Measurements from ENCODE around the gene XXYLT1.
"Not testable (repeated sequence)": the region's sequence is repeated elsewhere in the genome, so short reads cannot be mapped to it uniquely, and the experiment has no call there.

XXYLT1 gene

DNA sequence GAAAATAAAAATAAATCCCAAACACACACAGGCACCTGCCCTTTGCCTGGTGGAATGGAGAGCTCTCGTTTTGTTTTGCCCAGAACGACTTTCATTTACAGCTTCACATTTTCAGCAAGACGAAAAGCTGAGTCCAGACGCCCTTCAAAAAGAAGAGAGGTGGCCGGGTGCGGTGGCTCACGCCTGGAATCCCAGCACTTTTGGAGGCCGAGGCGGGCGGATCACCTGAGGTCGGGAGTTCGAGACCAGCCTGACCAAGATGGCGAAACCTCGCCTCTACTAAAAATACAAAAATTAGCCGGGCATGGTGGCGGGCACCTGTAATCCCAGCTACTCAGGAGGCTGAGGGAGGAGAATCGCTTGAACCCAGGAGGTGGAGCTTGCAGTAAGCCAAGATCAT lies 163.9 kb downstream of the XXYLT1 start:
- not testable (repeated sequence) for DNase-seq

DNA sequence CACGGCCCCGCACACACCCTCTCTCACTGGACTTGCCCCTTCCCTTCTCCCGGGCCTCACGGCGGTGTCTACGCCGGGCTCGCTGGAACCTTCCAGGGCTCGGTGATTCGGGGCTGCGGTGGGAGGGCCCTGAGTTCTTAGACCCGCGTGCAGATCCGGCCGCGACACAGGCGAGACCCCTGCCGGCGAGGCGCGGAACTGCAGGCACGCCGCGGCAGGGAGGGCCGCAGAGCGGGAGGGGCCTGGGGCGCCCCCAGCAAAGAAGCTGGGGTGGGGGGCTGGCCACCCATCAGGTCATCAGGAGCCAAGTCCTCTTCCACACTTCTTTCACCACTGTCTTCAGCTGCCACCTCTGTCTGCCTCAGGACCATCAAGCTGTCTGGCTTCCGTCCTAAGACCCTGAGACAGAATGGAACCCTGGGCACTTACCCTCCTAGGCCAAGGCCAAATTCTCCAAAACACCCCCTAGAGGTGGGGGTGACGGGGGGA lies 164.5 kb downstream of the XXYLT1 start:
- DNase-seq = peak; percentile 72

DNA sequence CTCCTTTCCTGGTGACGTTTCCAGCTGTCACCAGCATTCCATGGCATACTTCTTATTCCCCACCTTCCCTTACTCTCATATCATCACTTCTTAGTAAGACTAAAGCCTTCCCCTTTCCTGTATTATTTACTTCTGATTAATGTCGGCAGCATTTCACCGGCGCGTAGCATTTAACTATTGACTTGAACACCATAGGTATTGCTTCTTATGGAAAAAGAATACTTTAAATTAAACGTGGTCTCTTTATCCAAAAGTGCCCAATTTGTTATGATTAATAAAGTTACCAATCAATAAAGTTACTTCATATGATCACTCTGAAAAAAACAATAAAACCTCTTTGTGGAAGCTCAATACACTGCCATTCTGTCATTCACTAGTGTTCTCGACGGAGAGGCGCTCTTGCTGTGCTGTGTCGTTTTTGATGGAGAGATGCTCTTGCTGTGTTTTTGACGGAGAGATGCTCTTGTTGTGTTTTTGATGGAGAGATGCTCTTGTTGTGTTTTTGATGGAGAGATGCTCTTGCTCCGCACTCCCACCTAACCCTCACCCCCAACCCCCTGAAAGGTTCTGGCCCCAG lies 165.0 kb downstream of the XXYLT1 start:
- DNase-seq = no peak

DNA sequence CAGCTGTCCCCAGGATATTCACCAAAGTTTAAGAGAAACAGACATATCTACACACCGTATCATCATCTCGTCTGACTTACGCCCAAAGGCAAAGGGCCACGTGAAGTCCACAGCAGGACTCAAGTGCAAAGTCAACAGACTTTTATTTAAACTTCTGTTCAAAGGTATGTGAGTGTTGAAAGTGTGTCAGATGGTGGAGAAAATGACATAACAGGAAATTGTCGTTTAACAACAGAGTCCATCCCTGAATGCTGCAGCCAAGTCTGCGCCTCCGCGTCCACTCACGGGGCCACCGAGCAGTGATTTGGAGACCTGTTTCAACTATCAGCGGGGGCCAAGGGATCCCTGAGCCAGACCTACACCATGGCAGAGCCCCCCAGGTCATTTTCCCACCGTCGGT lies 165.6 kb downstream of the XXYLT1 start:
- DNase-seq = no peak

DNA sequence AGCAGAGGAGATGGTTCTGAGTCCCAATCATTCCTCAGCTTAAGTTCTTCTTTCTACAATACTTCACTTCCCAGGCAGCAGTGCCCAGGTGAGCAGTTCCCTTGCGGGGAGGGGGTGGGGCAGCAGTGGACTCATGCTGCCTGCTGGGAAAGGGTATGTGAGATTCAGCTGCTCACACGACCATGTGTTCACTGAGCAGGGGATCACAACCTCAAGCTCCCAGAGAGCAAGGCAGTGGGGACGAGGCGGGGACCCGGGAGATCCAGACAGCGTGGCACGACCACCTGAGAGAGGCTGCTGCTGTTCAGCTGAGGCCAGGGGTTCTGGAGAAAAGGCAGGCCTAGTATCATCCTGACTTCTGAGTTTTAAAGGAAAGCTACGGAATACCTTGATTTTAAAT lies 166.6 kb downstream of the XXYLT1 start:
- DNase-seq = no peak

DNA sequence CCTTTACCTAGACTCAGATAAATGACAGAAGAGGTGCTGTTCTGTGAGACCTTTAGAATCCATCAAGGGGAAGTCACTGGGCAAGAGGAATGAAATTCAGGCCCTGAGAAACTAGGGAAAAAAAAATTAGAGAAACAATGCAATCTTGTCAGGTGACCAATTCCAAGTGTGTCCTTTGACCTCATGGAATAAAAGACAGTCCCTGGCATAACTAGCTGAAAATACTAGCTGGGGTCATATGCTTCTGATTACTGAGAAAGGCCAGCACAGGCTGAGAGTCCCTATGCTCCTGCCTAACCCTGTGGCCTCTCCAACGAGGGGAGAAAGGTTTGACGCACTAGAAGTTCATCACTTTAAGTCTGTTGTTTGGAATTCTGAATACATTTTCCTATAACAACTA lies 167.3 kb downstream of the XXYLT1 start:
- DNase-seq = no peak

DNA sequence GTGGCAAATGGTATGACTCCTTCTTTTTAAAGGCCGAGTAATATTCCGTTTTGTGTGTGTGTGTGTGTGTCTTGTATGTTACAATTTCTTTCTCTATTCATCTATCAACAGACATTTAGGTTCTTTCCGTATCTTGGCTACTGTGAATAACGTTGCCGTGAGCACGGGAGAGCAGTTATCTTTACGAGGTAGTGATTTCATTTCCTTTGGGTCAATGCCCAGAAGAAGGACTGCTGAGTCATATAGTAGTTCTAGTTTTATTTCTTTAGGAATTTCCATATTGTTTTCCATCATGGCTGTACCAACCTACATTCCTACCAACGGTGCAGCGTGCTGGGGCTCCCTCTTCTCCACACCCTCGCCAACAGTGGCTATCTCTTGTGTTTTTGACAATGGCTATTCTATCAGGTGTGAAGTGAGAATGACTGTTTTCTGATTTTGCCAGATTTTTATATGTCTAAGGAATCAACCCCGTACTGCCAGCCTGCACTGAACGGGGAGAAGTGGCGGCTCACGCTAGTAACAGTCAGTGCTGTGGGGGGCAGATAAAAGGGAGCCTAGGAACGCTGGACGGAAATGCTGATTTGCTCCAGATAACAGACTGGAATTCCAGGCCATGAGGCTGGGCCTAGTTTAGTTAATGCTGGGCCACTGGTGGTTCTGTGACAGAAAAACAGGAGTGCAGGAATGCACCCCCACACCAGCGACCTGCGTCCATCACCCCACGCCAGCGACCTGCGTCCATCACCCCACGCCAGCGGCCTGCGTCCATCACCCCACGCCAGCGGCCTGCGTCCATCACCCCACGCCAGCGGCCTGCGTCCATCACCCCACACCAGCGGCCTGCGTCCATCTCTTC lies 168.1 kb downstream of the XXYLT1 start:
- DNase-seq = no peak

DNA sequence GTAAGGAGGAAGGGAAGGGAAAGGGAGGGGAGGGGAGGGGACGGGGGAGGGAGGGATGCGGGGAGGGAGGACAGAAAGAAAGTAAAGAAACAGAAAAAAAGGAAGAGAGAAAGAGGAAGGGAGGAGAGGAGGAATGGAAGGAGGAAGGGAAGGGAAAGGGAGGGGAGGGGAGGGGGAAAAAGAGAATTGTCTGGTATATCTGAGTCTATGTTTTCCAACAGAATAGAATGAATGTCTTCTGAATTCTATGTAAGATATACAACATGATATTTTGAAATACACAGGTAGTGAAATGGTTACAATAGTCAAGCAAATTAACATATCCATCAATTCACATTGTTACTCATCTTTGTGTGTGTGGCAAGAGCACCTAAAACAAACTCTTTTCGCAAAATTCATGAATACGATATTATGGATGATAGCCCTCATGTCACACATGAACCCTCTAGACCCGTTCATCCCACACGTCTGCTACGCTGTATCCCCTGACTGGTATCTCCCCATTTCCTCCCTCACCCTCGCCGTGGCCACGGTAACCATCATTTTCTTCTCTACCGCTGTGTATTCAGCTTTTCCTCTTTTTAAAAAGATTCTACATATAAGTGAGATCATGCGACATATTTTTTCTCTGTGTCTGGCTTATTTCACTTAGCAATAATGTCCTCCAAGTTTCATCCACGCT lies 168.9 kb downstream of the XXYLT1 start:
- no peak for DNase-seq

DNA sequence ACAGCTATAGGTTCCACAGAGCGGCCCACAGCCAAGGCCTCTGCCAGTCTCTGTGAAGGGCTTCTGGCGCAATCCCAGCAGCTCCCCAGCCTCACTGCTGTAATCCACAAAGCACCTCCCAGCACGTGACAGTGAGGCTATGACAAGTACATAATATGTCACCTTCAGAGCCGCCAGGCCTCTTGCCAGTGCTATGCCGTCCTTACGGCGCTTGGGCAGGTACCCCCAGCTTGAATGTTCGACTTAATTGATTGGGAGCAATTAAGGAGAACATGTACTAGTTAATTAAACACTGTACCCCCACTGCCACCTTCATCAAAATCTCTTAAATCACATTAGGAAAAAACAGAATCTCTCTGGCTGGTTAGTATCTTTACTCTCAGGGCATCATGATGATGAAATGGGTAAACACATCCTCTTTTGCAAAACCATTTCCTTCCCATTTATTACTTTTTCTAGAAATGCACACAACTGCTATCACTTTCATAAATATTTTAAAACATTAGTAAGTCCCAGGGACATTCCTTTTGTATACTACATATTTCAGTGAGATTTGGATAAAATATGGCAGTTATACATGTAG lies 169.9 kb downstream of the XXYLT1 start:
- DNase-seq = no peak

DNA sequence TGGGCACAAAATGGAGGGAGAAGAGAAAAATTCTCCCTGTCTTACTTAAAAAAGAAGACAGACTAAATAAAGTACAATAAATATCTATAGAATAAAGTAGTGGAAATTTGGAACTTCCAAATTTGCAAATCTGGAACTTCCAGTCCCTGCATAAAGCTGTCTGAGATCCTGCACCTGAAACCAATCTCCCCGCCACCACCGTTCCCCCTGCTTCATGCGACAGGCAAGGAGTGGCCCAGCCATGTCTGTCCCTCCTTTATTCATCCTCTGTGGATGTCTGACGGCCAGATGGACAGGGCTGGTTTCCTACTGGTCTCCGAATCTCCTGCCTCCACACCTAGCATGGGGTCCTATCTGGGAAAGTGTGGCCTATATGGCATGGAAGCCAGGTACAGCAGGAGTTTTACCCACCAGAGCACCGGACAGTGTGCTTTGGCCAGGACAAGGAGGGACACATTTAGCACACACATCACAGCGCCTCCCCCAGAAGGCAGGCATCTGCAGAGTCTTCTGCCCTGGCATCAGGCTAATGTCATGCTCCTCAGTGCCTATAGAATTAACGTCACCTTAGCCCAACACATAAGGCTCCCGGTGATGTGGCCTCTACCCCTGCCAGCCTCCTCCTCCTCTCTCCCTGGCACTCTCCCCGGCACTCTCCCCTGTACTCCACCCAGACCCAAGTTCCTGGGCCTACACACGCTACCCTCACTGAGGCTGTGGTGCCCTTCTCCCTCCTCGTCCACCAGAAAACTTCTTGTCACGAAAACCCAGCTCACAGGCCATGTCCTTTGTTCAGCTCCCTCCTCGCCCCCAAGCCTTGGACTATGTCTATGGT lies 170.8 kb downstream of the XXYLT1 start:
- no peak for DNase-seq

DNA sequence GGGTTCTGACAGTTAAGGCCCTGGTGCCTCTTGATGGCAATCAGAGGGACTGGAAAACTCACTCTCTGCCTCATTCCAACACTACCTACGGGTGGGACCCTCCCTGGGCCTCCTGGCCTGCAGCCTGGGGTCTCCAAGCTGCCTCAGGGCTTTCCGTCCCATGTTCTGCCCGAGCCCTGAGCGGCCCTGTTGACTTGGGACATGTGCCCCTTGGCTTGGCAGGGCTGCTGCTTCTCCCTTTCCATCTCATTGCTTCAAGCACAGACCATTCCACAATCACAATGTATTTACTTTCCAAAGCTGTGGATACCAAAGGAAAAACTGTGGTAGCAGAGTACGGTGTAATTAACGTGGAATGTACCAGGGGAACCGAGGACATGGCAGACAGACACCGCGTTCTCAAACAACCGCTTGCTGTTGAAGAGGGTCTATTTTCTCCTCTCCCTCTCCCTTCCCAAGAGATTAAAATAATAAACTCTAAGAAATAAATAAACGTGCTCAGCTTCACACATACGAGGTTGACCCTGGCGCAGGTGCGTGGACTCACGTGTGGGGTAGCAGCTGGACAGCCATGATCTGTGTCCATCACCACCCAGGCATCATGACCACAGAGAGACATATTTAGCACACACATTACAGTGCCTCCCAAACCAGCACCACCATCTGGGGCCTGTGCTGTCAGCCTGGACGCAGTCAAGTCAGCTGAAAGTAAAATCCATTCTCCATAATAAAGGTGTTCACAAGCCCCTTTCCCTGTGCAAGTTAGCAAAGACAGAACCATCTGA lies 172.0 kb downstream of the XXYLT1 start:
- DNase-seq = no peak

DNA sequence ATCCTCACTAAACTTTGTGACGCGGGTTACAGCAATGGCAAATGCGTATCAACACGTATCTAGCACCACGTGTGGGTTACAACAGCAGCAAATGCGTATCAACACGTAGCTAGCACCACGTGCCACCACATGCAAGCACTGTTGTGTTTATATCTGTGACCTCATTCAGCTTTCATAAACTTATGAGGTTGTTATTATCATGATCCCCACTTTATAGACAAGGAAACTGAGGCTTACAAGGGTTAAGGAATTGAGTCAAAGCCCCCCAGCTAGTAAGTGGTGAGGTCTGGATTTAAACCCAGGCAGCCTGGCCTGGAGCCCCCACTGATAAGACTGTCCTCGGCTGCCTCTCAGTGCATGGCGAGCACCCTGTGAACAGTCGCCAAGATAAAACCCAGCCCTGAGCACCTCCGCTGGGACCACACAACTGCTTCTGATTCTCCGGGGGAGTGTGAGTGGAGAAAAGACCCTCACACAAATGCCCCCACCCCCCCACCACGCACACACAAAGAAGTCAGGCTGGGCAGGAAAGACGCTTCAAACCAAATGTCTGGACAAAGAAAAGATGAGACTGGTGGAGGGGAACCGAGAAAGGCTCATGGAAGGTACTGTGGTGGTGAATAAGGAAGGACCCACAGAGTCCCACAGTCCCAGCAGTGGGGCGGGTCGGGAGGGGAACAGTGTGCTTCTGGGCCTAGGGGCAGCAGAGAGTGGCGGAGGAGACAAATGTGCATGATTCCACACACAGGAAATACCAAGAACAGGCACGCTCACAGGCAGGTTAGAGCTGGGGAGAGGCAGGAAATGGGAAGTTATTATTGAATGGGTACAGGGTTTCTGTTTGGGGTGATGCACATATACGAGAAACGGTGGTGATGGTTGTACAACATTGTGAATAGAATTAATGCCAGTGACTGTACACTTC lies 173.4 kb downstream of the XXYLT1 start:
- no peak for DNase-seq

DNA sequence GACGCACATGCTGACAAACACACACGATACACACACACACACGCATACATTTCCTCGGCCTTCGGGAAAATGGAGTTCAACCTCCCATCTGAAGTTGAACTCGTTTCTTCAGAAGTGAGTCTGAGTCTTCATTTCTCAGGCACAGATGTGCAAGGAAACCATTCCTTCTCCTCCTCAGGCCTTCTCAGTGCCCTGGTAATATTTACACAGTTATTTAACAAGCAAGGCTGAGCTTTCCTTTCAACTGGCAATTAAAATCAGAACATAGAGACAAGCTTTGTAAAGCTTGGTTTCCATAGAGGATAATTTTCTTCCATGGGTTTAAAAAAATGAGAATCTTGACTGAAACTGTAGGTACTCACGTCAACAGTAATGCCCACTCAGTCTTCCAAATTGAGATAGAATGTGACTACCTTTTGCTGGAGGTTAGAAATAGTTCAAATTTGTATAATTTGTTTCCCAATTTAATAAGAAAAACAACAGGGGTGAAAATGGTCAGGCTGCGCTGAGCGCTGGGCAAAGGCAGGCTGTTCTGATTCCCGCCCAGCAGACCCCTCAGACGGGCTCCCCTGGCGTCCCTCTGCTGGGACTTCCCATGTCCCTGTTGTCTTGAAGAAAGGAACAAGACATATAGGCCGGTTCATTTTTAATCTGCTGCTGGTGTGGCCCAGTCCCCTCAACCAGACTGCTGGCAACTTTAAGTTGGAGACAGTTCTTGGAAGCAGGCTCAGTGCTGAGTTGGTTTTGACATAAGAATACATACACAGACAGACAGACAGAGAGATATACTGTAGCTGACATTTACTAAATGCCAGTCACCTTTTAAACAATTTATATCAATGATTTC lies 174.3 kb downstream of the XXYLT1 start:
- DNase-seq = no peak

DNA sequence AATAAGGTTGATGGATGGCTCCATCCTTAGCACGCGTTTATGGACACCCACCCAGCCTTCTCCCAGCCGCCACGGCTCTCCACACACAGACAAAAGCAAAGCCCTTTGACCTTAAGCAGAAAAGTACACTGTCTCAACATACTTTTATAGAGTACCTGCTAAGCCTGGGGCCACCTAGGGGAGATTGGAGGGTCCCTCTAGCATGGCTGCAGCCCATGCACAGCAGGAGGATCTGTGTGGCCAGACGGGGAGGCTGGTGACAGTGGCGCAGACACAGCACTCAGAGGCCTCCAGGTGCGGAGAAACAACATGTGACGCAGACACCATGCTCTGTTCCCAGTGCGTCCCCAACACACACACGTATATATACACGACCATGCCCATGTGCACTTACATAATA lies 174.9 kb downstream of the XXYLT1 start:
- no peak for DNase-seq

DNA sequence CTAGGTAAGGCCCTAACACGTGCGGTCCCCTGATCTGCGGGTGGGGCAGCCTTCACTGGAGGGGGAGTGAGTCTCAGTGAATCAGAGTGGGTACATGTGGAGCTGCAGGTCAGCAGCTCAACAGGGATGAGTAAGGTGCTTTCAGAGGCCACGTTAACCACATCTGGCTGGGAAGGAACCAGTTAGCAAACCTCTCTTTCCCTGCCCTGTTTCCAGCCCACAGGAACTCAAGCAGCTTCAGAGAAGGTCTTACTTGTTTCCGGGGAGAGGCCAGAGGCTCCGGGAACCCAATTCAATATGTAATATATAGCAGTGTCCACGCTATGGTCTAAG lies 175.3 kb downstream of the XXYLT1 start:
- DNase-seq = no peak

DNA sequence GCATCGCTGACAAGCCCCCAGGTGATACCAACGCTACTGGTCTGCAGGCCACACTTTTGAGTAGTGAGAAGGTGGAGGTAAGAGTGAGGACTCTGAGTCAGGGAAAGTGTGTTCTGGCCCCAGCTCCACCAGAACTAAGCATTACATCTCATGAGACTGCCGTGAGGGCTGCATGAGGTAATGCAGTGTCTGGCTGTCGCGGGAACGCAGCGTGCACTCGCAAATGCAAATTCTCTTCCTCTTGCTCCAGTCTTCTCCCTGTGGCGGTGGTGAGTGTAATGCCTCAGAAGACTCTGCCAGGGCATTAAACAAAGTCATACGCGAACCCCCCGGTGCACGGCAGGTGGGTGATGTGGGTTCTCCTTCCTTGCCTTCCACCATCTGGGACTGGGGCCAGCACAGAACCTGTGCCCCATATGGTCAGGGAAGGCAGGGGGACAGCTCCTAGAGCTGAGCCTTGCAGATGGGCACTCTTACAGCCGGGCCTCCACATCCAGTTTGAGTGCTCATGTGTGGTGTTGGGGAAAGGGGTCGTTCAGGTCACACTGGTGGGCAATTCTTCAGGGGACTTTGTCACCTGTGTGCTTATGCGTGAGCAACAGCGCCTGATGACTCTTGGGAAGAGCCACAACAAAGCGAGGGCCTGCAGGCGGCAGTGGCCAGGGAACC lies 175.8 kb downstream of the XXYLT1 start:
- DNase-seq = no peak

DNA sequence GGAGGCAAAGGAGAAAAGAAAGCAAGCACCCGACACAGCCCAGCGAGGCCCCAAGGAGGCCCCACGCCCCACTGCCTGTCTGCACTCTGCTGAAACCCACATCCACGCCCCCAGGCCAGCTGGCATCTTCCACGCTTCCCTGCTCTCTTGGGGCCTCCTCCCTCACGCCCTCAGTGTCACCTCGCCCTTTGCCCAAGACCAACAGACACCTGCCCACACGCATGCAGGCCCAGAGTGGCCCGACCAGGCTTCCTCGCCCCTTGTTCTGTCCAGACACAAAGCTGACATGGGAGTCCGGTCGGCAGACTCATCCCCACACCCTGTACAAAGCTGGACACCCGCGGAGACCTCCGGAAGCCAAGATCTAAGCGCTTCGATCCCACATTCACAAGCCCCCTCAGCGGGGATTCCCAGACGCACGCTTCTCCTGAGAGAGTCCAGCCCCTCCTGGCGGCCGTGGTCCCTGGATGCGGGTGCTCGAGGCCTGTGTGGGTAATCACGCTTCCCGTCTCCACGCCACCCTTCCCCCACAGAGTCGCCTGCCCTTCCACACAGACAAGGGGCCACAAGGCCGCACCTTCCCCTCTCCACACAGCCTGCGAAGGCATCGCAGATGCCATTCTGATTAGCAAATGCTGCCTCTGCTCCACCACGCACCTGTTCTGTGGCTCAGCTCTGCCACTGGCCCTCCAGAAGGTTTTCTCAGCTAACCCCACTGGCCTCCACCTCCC lies 176.6 kb downstream of the XXYLT1 start:
- DNase-seq = no peak

DNA sequence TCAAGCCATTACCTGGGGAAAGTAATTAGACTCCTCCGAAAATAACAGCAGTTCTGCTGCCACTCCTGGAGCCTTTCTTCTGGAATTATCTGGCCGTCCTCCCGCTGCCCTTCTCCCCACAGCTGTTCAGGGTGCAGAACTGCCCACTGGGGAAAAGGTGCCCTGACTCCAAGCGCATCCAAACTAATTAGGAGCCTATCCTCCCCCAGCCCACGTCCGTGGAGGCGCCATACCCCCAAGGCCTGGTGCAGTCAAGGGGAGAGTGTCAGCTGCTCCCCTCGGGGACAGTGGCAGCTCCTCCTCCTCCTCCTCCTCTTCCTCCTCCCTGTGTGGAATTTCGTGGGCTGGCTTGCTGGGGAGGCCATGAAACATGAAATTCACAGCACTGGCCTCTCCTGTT lies 177.2 kb downstream of the XXYLT1 start:
- no peak for DNase-seq
